Measurements from ENCODE around the gene TMEM163.
"Not testable (repeated sequence)": the region's sequence is repeated elsewhere in the genome, so short reads cannot be mapped to it uniquely, and the experiment has no call there.

The TMEM163 gene

GRCh38 chr2:134491022-134491421, 227.8 kb downstream of the TMEM163 start:
- no peak for DNase-seq (ENCODE audit: low spot score)

GRCh38 chr2:134490559-134490958, 228.2 kb downstream of the TMEM163 start:
- no peak for DNase-seq (ENCODE audit: low spot score)

DNA sequence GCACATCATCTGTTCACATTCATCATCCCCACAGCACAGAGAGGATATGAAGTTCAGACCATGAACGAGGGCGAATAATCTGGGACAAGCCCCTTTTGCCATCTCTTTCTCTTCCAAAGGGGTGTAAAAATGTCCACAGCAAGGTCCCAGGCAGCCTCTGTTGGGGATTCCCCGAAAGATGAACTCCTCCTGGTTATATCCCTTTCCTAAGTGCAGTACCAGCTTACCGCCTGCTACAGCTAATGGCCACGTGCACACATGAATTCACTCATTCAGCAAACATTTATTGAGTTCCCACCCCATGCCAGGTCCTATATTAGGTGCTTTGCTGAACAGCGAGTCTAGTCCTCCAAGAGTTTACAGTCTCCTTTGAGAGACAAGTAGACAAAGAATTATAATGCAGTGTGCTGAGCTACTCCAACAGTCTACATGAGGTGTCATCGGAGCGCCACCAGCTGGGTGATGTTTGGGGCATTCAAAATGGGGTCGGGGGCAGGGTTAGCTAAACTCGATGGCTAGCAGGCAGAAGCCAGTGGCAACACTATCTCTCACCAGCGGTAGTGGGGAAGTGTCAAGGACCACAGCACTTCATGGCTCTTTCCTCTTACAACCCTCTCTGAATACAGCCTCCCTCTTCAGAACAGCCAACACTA, 228.9 kb downstream of the TMEM163 start:
- DNase-seq (ENCODE audit: low spot score): no peak

DNA sequence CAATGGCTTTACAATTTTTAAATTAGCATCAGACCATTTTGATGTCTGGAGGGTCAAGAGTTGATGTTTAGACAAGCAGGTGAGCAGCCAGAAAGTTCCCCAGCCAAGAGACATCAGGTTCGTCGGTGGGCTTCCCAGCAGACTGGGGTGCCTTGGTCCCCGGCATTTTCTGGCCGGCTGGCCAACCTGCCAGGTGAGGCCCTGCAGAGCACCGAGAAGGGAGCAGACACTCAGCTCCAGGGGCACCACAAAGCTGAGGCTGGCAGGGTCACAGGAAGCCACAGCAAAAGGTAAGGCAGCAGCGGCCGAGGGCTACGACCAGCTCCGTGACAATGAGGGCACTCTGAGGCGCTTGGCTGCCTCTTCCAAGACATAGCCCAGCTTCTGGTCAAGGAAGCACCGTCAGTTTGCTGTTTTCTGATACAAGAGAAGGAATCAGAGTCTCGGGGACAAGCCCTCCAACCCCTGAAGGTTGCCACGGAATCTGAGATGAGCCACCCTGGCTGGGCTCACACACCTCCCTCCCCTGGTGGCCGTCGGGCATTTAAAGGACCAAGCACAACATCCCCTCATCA, 235.9 kb downstream of the TMEM163 start:
- no peak for DNase-seq (ENCODE audit: low spot score)

GRCh38 chr2:134482131-134482723, 236.6 kb downstream of the TMEM163 start:
- no peak for DNase-seq (ENCODE audit: low spot score)

DNA sequence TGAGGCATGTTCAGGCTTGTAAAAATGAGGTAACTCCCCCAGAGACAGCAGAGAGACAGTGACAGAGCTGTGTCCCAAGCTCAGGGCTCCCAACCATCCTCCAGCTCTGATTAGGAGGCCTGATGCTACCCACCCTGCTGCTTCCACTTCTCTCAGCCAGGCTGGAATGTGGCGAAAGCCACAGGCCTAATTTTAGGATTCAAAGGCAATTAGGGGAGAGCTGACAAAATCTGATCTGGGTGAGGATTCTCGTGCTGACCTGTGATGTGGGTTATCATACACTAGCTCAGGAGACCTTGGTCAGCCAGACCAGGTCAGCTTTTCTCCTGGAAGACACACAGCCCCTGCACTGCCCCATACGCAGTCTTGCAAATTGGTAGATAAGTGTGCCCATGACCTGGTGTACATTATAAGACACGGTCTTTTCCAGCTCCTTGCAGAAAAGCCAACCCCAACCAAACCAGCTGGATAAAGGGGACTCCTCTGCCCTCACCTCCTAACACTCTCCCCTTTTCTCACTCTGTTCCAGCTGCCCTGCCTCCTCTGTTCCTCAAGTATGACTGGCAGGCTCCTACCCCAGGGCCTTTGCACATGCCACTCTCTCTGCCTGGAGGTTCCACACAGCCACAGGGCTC, 239.0 kb downstream of the TMEM163 start:
- no peak for DNase-seq (ENCODE audit: low spot score)

DNA sequence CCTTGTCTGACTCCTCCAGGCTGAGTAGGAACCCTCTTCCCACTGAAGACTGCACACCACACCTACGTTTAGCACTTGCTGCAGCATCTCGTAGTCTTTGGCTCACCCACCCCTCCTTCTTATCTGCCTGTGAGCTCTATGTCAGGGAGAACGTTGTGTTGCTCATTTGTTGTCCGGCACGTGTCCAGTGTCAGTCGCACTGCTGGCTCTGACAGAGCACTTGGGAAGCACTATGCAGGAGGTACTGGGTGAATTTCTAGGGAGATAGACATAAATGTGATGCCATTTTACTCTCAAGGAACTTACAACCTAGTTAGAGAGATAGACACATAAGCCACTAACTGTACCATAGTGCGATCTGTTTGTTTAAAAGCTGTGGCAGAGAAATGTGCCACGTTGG, 241.8 kb downstream of the TMEM163 start:
- not testable (repeated sequence) for DNase-seq (ENCODE audit: low spot score)

- DNase-seq (ENCODE audit: low spot score): no peak
Measured at GRCh38 chr2:134470561-134471168, 248.1 kb downstream of the TMEM163 start.

DNA sequence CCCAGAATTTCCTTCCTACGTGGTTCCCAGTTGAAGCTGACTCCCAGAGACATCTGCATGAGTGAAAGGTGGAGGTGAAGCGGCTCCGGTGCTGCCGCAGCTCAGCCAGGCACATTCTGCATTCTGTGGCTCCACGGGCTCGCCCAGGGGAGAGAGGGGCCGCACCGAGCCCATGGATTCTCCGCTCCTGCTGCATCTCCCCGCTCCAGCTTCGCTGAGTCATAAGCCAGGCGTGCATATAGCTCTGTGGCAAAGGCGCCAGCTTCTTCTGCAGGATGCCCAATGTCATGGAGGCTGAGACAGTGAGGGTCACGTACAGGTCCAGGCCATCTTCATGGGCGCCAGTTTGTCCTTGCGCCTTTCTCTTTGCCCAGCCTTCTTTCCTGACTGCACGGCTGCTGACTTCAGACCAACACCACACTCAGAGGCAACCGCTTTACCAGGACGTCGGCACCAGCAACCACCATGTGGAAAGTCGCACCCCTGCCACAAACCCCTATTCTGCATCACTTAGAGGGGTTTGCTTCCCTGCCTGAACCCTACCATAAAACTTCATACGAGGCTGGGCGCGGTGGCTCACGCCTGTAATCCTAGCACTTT, 249.2 kb downstream of the TMEM163 start:
- no peak for DNase-seq (ENCODE audit: low spot score)

DNA sequence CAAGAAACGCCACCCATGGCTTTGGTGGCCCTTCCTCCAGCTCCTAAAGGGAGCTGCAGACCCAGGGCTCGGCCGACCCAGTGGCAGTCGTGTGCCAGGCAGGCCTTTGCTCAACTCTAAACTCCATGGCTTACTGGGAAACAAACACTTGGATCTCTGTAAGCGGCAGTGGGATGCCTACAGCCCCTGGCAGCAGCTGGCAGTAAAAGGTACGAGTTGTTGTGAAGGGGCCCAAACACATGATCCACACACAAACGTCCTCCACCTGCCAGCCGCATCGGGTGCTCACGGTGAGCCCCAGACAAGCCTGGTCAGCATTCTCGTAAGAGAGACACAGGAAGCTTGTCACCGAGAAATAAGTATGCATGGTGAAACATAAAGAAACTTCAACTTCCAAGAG, 250.0 kb downstream of the TMEM163 start:
- no peak for DNase-seq (ENCODE audit: low spot score)

DNA sequence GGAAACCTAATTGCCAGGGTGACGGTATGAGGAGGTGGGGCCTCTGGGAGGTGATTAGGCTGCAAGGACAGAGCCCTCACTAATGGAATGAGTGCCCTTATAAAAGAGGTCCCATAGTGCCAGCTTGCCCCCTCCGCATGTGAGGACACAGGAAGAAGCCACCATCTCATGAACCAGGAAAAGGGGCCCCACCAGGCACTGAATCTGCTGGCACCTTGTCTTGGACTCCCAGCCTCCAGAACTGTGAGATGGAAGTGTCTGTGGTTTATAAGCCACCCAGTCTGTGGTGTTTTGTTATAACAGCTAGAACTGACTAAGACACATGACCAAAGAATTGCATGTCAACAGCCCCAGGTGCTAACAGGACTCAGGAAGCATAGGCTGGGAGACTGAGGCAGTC, 250.6 kb downstream of the TMEM163 start:
- no peak for DNase-seq (ENCODE audit: low spot score)

- DNase-seq (ENCODE audit: low spot score): peak; percentile 47
Measured at GRCh38 chr2:134466141-134466540, 252.7 kb downstream of the TMEM163 start.

- DNase-seq (ENCODE audit: low spot score): no peak
Measured at GRCh38 chr2:134465228-134466105, 253.3 kb downstream of the TMEM163 start.

GRCh38 chr2:134463699-134464022, 255.1 kb downstream of the TMEM163 start:
- no peak for DNase-seq (ENCODE audit: low spot score)

DNA sequence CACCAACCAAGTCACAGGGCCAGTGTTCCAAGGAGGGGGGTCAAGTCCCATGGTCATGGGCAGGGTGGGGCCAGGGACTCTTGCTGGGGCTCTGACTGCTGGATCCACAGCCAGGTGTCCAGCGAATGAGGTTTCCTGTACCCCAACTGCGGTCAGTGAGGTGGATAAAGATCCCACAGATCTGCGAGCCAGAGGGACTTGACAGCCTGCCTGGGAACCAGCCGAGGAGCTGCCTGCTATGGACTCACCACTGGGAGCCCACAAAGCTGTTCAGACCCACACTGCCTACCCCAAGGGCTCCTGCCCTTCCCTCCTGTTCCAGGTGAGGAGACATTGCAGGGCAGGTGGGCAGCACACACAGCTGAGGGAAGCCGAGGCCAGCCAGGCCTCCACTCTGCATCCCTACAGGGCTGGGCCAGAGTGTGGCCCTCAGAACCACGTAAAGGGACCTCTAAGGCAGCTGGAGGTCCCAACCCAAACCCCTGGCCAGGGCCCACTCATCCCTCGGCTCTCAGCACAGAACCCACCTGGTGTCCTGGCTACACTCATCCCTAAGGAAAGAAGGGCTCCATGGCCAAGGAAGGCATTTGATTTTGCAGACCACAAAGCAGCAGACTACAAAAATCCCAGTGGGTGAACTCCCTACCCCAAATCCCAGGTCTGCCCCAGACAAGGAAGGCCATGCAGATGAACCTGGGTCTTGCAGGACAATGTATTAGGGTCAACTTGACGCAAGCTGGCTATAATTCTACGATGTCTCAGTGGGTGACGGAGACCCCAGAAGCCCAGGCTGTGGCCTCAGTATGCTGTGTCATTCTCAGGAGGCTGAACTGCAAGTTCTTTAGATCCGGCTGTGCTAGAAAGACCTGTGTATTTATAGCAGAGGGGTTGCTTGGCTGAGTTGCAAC, 255.8 kb downstream of the TMEM163 start:
- no peak for DNase-seq (ENCODE audit: low spot score)

DNA sequence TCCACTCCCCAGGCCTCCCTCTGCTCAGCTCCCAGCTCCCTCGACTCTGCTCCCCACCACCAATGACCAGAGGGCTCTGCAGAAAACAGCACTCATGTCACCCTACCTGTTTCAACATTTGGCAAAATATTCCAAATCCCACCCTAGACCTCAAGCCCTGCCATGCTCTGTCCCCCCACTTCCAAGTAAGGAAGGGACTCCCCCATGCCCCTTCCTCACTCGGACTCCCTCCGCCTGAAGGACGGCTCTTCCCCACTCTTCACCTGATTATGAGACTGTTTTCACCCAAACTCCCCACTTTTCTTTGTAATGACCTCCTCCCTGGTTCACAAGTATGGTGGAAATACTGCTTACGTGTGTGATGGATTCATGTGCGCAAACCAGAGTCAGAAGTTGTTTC, 256.5 kb downstream of the TMEM163 start:
- no peak for DNase-seq (ENCODE audit: low spot score)

- DNase-seq (ENCODE audit: low spot score): no peak
Measured at GRCh38 chr2:134461511-134461910, 257.3 kb downstream of the TMEM163 start.

DNA sequence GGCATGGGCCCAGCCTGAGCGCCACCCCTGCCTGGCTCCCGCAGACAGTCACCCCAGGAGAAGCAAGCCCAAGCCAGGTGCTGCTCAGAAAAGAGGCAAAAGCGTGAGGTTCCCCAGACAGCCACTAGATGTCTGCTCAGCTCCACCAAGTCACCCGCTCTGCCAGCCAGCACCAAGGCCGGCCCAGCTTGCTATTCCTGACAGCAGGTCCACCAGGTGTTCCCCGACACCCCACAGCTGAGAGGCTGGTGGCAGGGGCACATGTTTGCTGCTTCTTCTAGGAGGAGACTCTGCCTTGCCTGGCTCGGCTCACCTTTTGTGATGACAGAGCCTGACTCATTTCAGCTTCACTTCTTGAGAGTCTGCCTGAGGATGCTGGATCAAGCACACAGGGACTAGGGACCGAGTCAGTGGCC, 258.2 kb downstream of the TMEM163 start:
- DNase-seq (ENCODE audit: low spot score): peak; percentile 79

DNA sequence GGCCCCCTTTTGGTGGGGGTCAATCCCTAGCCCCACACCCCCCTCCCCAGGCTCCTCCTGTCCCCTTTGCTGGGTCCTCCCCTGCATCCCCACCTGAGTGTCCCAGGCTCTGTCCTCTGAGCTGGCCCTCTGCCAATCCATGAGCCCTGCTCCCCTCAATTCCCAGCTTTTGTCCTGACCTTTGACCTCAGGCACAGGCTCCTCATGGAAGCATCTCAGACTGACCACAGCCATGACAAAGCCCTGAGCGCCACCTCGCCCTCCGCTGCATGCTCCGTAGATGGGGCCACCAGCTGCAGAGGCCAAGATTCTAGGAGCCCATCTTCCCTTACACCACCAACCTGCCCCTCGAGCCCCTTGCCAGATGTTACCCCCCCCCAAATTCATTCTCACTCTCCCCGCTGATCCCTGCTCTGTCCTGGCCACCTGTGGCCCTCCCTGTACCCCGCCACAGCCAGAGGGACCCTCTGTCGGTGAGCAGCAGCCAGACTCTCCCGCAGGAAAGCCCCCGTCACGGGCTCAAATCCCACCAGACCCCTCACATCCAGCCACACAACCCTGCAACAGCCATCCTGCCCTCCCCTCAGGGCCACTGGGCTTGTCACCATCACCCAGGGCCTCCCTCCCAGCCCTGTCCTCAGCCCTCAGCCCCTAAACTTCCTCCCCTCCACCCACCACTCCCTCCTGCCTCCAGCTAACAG, 258.9 kb downstream of the TMEM163 start:
- DNase-seq (ENCODE audit: low spot score): no peak

GRCh38 chr2:134458950-134459349, 259.9 kb downstream of the TMEM163 start:
- no peak for DNase-seq (ENCODE audit: low spot score)

Data from NAMALWA (cell line).